ENCODE measurements around the gene NEDD4L. TPM values are rescaled to one million over a fixed set of nuclear protein-coding genes. Genes with fewer than 3 reads are reported as not detected.

The NEDD4L gene
- total RNA-seq, 1 donor from 2014 or later, result 162 TPM

DNA sequence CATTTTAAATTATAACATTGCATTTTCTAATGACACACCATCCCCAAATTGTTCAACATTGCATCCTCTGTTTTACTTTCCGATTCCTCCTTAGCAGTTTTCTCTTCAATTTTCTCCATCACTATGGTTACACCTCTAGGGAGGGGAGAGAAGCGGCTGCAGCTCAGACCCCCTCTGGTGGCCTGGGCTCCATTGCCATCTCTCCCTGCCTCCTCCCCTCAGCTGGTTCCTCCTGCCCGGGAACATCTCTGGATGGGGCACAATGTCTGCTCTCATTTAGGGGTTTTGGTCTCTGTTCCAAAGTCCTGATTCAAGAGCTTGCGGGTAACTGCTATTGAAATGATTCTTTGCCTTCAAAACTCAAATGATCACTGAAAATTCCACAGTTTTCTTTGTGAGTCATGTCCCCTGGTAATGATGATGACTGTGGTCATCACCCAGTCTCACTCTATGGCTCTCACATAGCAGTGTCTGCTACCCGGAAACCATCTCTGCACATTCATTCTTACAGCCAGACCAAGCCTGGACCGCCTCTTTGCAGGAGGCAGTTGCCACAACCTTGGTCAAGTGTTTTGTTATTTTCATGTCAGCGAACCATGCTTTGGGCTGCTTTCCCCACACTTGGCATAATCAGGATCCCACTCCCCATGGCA, 321.0 kb downstream of the NEDD4L start:
- no peaks in the 10 kb centered on the region for H3K27me3 Mint-ChIP-seq
- TF ChIP-seq, protein P1, sequence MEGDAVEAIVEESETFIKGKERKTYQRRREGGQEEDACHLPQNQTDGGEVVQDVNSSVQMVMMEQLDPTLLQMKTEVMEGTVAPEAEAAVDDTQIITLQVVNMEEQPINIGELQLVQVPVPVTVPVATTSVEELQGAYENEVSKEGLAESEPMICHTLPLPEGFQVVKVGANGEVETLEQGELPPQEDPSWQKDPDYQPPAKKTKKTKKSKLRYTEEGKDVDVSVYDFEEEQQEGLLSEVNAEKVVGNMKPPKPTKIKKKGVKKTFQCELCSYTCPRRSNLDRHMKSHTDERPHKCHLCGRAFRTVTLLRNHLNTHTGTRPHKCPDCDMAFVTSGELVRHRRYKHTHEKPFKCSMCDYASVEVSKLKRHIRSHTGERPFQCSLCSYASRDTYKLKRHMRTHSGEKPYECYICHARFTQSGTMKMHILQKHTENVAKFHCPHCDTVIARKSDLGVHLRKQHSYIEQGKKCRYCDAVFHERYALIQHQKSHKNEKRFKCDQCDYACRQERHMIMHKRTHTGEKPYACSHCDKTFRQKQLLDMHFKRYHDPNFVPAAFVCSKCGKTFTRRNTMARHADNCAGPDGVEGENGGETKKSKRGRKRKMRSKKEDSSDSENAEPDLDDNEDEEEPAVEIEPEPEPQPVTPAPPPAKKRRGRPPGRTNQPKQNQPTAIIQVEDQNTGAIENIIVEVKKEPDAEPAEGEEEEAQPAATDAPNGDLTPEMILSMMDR (IDR thresholded peaks at IDR 0.05; ENCODE audit: unreplicated experiment), result no peak
- H3K4me1 Mint-ChIP-seq (ENCODE audit: low read depth), result no peaks in the 10 kb centered on the region
- no peak overlapping the region for H3K27ac Mint-ChIP-seq
- no peaks in the 10 kb centered on the region for H3K9me3 Mint-ChIP-seq (ENCODE audit: low read depth)
- peaks cover 24% of the 10 kb centered on the region for H3K36me3 Mint-ChIP-seq (ENCODE audit: insufficient read depth)
- H3K4me3 Mint-ChIP-seq (ENCODE audit: low read depth), result no peak overlapping the region
- DNase-seq (ENCODE audit: low spot score, unreplicated experiment), result no peak

- no peaks in the 10 kb centered on the region for H3K27me3 Mint-ChIP-seq
- H3K4me3 Mint-ChIP-seq (ENCODE audit: low read depth), result no peak overlapping the region
- H3K9me3 Mint-ChIP-seq (ENCODE audit: low read depth), result no peaks in the 10 kb centered on the region
- TF ChIP-seq, protein P1 (IDR thresholded peaks at IDR 0.05; ENCODE audit: unreplicated experiment), result no peak
- H3K4me1 Mint-ChIP-seq (ENCODE audit: low read depth), result no peaks in the 10 kb centered on the region
- peaks cover 36% of the 10 kb centered on the region for H3K36me3 Mint-ChIP-seq (ENCODE audit: insufficient read depth)
- no peak for DNase-seq (ENCODE audit: low spot score, unreplicated experiment)
- H3K27ac Mint-ChIP-seq, result no peak overlapping the region
Measured at GRCh38 chr18:58367425-58368140, 323.6 kb downstream of the NEDD4L start.

DNA sequence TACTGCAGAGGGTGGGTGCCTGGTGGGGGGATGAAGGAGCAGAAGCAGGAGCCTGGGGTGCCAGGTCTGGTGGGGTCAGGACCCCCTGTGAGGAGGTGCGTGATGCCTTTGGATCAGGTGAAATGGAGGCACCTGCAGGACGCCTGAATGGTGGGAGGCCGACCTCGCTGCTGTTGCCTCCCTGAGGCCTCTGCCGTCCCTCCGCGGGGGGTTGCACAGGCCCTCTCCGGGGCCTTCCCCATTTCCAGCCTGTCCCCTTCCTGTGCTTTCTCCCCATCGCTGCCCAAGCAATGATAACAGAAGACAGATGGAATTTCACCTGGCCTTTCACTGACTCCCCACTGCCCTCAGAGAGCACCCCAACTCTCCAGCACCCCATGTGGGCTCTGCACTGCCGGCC, 325.6 kb downstream of the NEDD4L start:
- DNase-seq (ENCODE audit: low spot score, unreplicated experiment), result no peak
- Mint-ChIP-seq H3K4me1 (ENCODE audit: low read depth) (no peaks in the 10 kb centered on the region), H3K27ac (no peak overlapping the region), H3K27me3 (no peaks in the 10 kb centered on the region), H3K4me3 (ENCODE audit: low read depth) (no peak overlapping the region), H3K36me3 (ENCODE audit: insufficient read depth) (peaks cover 45% of the 10 kb centered on the region), H3K9me3 (ENCODE audit: low read depth) (no peaks in the 10 kb centered on the region)
- TF ChIP-seq, protein P1 (IDR thresholded peaks at IDR 0.05; ENCODE audit: unreplicated experiment), result no peak

DNA sequence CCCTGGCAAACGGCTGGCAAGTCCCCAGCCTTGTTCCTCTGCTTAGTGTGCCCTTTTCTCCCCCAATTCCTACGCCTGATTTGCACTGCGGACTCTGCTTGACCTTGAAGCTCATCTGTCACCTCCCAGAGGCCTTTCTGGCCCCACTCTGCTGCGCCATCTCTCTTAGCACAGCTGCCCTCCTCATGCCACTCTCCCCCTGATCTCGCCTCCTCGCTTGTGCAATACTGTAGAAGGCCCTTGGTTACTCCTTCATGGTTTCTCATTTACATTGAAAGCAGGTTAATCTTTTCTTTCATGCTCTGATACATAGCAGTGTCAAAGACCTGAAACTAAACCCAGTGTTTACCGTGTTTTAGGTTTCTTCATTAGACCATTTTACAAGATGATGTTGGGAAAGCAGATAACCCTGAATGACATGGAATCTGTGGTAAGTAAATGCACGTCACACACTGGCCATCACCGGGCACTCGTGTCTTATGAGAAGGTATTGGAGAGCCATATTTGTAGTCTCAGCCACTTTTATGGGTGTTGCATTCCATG, 326.1 kb downstream of the NEDD4L start:
- Mint-ChIP-seq H3K27me3 (no peaks in the 10 kb centered on the region), H3K4me3 (ENCODE audit: low read depth) (no peak overlapping the region), H3K27ac (no peak overlapping the region), H3K4me1 (ENCODE audit: low read depth) (no peaks in the 10 kb centered on the region), H3K9me3 (ENCODE audit: low read depth) (no peaks in the 10 kb centered on the region), H3K36me3 (ENCODE audit: insufficient read depth) (peaks cover 46% of the 10 kb centered on the region)
- DNase-seq (ENCODE audit: low spot score, unreplicated experiment), result no peak
- TF ChIP-seq, protein P1 (IDR thresholded peaks at IDR 0.05; ENCODE audit: unreplicated experiment), result no peak

DNA sequence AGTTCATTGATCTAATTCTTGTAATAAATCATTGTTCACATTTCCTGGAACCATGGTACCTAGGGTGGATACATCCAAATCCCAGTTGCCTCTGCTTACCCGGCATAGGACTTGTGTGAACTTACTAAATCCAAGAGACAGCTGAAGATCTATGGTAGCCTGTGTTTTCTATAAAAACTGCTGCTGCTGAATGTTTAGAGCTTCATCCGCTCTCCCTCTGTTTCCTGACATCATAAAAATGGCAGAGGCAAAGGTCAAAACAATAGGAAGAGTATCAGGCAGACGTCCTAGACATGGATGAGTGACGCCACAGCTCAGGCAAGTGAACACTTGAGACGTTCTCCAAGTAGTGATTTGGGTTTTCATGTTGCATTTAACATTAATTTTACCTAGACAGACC, 326.6 kb downstream of the NEDD4L start:
- Mint-ChIP-seq H3K27ac (no peak overlapping the region), H3K9me3 (ENCODE audit: low read depth) (no peaks in the 10 kb centered on the region), H3K27me3 (no peaks in the 10 kb centered on the region), H3K4me1 (ENCODE audit: low read depth) (no peaks in the 10 kb centered on the region), H3K36me3 (ENCODE audit: insufficient read depth) (peaks cover 49% of the 10 kb centered on the region), H3K4me3 (ENCODE audit: low read depth) (no peak overlapping the region)
- no peak for DNase-seq (ENCODE audit: low spot score, unreplicated experiment)
- TF ChIP-seq, protein P1 (IDR thresholded peaks at IDR 0.05; ENCODE audit: unreplicated experiment), result no peak
